ENCODE results near the gene EXOC4. TPM values are rescaled to one million over a fixed set of nuclear protein-coding genes. Genes with fewer than 3 reads are reported as not detected.

Gene EXOC4
- total RNA-seq, 1 experiment from 2014 or later = 75.8 TPM

DNA sequence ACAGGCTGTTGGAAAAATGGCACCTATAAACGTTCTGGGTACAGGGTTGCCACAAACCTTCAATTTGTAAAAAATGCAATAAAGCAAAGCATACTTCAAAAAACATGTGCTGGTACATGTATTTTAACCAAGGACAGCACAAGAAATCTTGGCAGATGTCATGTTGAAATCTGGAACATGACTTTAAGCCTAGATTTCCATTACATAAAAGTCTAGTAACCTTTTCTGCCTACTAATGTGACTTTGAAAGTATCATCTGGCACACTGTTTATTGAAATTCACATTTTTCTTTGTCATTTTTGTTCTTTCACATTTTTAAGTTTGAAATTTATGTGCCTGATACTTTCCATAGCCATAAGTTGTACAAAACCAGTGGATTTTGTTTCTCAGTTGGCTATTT is 296.8 kb downstream of the EXOC4 start:
- no peak overlapping the region for H2BK20ac ChIP-seq (ENCODE audit: low read depth, low read length, poor library complexity, severe bottlenecking)
- H2BK15ac ChIP-seq (ENCODE audit: low read depth, low read length) = no peak overlapping the region
- H2BK5ac ChIP-seq (ENCODE audit: insufficient read length, low read length) = no peak overlapping the region
- H3K18ac ChIP-seq (ENCODE audit: insufficient read length, low read depth, low read length) = no peak overlapping the region
- no peaks in the 10 kb centered on the region for H4K20me1 ChIP-seq (ENCODE audit: control insufficient read depth, insufficient read depth, insufficient read length)
- H3K23me2 ChIP-seq (ENCODE audit: insufficient read length, low read depth, low read length, poor library complexity, severe bottlenecking) = no peaks in the 10 kb centered on the region
- no peak overlapping the region for H2AFZ ChIP-seq (ENCODE audit: low read length)
- WGBS (ENCODE audit: extremely low coverage, insufficient read length, low lambda C conversion rate) = no CpG with 5 or more reads among the region's 1 CpG
- H2BK12ac ChIP-seq (ENCODE audit: insufficient read length, low read depth, low read length) = no peak overlapping the region
- no peaks in the 10 kb centered on the region for H3K79me2 ChIP-seq (ENCODE audit: insufficient read depth, low read length)
- no peak overlapping the region for H3K27ac Mint-ChIP-seq
- H3K79me1 ChIP-seq (ENCODE audit: insufficient read depth, low read depth, low read length, poor library complexity, severe bottlenecking) = no peaks in the 10 kb centered on the region
- H3K4ac ChIP-seq (ENCODE audit: low read depth, low read length) = no peak overlapping the region
- H2AK5ac ChIP-seq (ENCODE audit: insufficient read length, low read length) = no peak overlapping the region
- no peak overlapping the region for H3K27ac ChIP-seq (ENCODE audit: insufficient read length, low read depth, low read length)
- no peaks in the 10 kb centered on the region for H3K27me3 Mint-ChIP-seq (ENCODE audit: low read depth)
- no peaks in the 10 kb centered on the region for H3K27me3 ChIP-seq (ENCODE audit: insufficient read depth, low read length)
- no peak overlapping the region for H4K91ac ChIP-seq (ENCODE audit: insufficient read length, low read depth, low read length)
- H3K56ac ChIP-seq (ENCODE audit: insufficient read length, low read depth, low read length) = no peak overlapping the region
- no peak overlapping the region for H4K5ac ChIP-seq (ENCODE audit: insufficient read length, low read depth, low read length)
- no peak for DNase-seq
- H3K14ac ChIP-seq (ENCODE audit: insufficient read depth, low read length) = no peak overlapping the region
- H3K9me3 ChIP-seq (ENCODE audit: control insufficient read depth, low read depth, low read length) = no peaks in the 10 kb centered on the region
- peaks cover 3% of the 10 kb centered on the region in 2 experiments; a peak in 2 of 4 replicates for H3K4me1 Mint-ChIP-seq
- H3K23ac ChIP-seq (ENCODE audit: insufficient read length, low read depth, low read length) = no peak overlapping the region
- H3K4me3 Mint-ChIP-seq = no peak overlapping the region
- no peaks in the 10 kb centered on the region for H3K36me3 Mint-ChIP-seq (ENCODE audit: insufficient read depth in 1 of 3, low read depth in 3 of 3)
- H4K8ac ChIP-seq (replicated peaks; ENCODE audit: insufficient read length, low read depth, low read length) = no peak overlapping the region
- no peak overlapping the region for H3K4me2 ChIP-seq (ENCODE audit: insufficient read depth, insufficient read length, low read length)
- H3K9ac ChIP-seq (ENCODE audit: extremely low read depth, insufficient read length, low read length) = no peak overlapping the region
- no peak for TF ChIP-seq CTCF (conservative IDR thresholded peaks at IDR 0.05)
- no peaks in the 10 kb centered on the region for H3K9me3 Mint-ChIP-seq
- H3T11ph ChIP-seq (ENCODE audit: low read length) = no peak overlapping the region
- H3K4me1 ChIP-seq (ENCODE audit: insufficient read depth, low read length) = peaks cover 2% of the 10 kb centered on the region; the same call in 1 of the 2 replicates
- no peak overlapping the region for H2BK120ac ChIP-seq (ENCODE audit: low read depth, low read length, poor library complexity, severe bottlenecking)
